Spleen (tissue), 11 donors: ENCODE measurements around the gene CEBPG. TPM values are rescaled to one million over a fixed set of nuclear protein-coding genes. Genes with fewer than 3 reads are reported as not detected.

Experiments used
- DNase-seq: peaks from one replicate; pipeline ENCODE4 v3.0.0-alpha.2; 2020
- H3K27ac ChIP-seq, 8 donors: fragments of 200-600 bp; sonication (generic) in 7 of 8; 1 replicate in 4 of 8; 2 replicates in 4 of 8; pipeline versions ENCODE4 v1.5.0 to v1.8.0; 2016 to 2021; ENCODE audit warnings: inconsistent platforms in 4 of 8, mild to moderate bottlenecking in 4 of 8, moderate library complexity in 1 of 8
- H3K27me3 ChIP-seq, 7 donors: fragments of 200-600 bp; sonication (generic) in 6 of 7; replicated peaks in 1 of 7; 1 replicate in 4 of 7; 2 replicates in 3 of 7; pipeline versions ENCODE4 v1.5.0 to v1.8.0; 2016 to 2021; ENCODE audit warnings: inconsistent platforms in 3 of 7, mild to moderate bottlenecking in 1 of 7
- H3K36me3 ChIP-seq, 6 donors: fragments of 200-600 bp; sonication (generic) in 5 of 6; 1 replicate in 4 of 6; 2 replicates in 2 of 6; pipeline versions ENCODE4 v1.5.0 to v1.8.0; 2016 to 2021; ENCODE audit warnings: inconsistent platforms in 2 of 6
- H3K4me1 ChIP-seq, 6 donors: fragments of 200-600 bp; sonication (generic) in 5 of 6; 1 replicate in 3 of 6; 2 replicates in 3 of 6; pipeline versions ENCODE4 v1.5.0 to v1.8.0; 2016 to 2021; ENCODE audit warnings: inconsistent platforms in 3 of 6
- H3K4me3 ChIP-seq, 8 donors: fragments of 200-600 bp; sonication (generic) in 7 of 8; 1 replicate in 4 of 8; 2 replicates in 4 of 8; pipeline versions ENCODE4 v1.5.0 to v1.8.0; 2016 to 2021; ENCODE audit warnings: inconsistent platforms in 4 of 8, mild to moderate bottlenecking in 4 of 8, moderate library complexity in 2 of 8
- H3K9me3 ChIP-seq, 8 donors: fragments of 200-600 bp; sonication (generic) in 7 of 8; 1 replicate in 4 of 8; 2 replicates in 4 of 8; pipeline versions ENCODE4 v1.5.0 to v1.8.0; 2016 to 2021; ENCODE audit warnings: inconsistent platforms in 4 of 8
- POLR2A ChIP-seq, 3 donors: fragments of 450-650 bp; IDR thresholded peaks; one replicate each; pipeline ENCODE4 v1.5.1; 2017; ENCODE audit warnings: antibody characterized with exemption in 3 of 3, mild to moderate bottlenecking in 1 of 3
- POLR2AphosphoS5 ChIP-seq, 3 donors: sonication (generic); formaldehyde crosslinking; IDR thresholded peaks; one replicate each; pipeline ENCODE4 v1.5.1; 2017; ENCODE audit warnings: antibody characterized with exemption in 3 of 3
- WGBS, 5 donors: extraction: QIAGEN DNeasy Blood & Tissue Kit in 3 of 5; methylation state at CpG; one replicate each; pipeline versions ENCODE4 v1.1.5 to v1.1.7; 2013 to 2018; 5-methylcytosine and 5-hydroxymethylcytosine counted together
- intact Hi-C: fragments of 100-400 bp; cut with DNase I; formaldehyde crosslinking; loops from one replicate; pipeline ENCODE4 v1.15.0; 2023; ENCODE audit warnings: low total_unique reads
- polyA plus RNA-seq, 3 donors: library from polyadenylated mRNA; stranded (reverse); fragments of 200-250 nt; gene quantifications; one replicate each; pipeline ENCODE4 v1.2.1, GENCODE V29; 2013
- total RNA-seq, 7 donors: library from RNA; depleted of rRNA in 3 of 7; stranded (reverse); fragments of >200 nt in 3 of 7; fragmentation: NEBNext Ultra II Directional in 4 of 7; extraction: Animal tissue kit (Norgen Biotek cat#: 25700) in 4 of 7; gene quantifications; one replicate each; pipeline versions ENCODE4 v1.1.0 to v1.2.1, GENCODE V29; 2016 to 2021
- TF ChIP-seq, protein P1 (sequence below), 11 experiments: fragments of 200-600 bp in 7 of 11; fragments of 450-650 bp in 4 of 11; sonication (generic) in 4 of 11; IDR thresholded peaks in 8 of 11; conservative IDR thresholded peaks in 3 of 11; 1 replicate in 7 of 11; 2 replicates in 4 of 11; pipeline versions ENCODE4 v1.4.0 to v1.8.0; 2016 to 2021; ENCODE audit warnings: antibody characterized with exemption in 11 of 11, inconsistent platforms in 4 of 11, mild to moderate bottlenecking in 1 of 11
- donor health status: healthy with polysubstance abuse.
- donor health status: DM: no; HTN: no; CAD: no; lungs with moderate emphysema.
- donor health status: DM: no; HTN: no; CAD: no.
- donor health status: Bipolar disorder and iron deficiency.
- donor health status: healthy.
- donor health status: DM: no; HTN: no; CAD: no.
- donor health status: DM: yes; HTN: yes; CAD: no.

Gene CEBPG
- total and polyA plus RNA-seq, 10 donors, result 9.3 to 21.1 (median 16.0) TPM

DNA sequence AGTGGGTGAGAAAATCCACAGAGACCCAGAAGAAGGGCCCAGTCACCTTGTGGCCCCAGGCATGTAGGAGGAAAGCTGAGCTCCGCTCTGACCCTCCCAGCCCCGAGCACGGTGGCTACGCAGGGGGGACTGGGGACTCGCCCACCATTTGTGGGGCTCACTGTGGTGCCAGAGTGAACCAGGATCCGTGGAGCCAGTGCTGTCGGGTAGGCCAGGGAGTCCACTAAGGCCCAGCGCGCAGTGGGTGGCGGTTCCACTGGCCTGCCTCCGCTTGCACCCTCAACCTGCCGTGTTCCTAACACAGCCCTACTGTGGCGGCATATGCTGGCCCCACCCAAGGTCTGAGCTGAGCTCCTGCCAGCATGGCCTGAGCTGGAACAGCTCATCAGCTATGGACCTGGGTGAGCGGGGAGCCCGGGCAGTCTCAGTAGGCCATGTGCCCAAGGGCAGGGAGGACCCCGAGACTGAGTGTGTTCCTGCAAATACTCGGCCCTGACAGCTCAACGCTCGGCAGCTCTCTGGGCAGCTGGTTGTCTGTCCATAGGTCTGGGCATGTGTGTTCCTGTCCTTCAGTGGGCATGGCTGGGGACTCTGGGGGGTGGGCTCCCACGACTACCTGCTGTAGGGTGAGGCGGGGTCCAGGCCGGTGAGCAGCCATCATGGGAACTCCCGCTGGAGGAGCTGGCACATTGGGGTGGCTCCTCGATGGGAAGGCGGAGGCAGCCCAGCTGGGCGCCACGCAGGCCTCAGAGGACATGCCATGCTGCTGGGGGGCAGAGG is 36.6 kb downstream of the CEBPG start:
- Histone ChIP-seq H3K27me3 (no peaks in the 10 kb centered on the region), H3K4me3 (no peak overlapping the region), H3K4me1 (peaks cover 0 to 6% (median 0%) of the 10 kb centered on the region in 6 donors), H3K9me3 (no peaks in the 10 kb centered on the region), H3K36me3 (peaks cover 0 to 53% (median 16%) of the 10 kb centered on the region in 6 donors), H3K27ac (no peak overlapping the region)
- intact Hi-C loops, result no loop called here
- no peak for DNase-seq
- no peak for TF ChIP-seq POLR2AphosphoS5 (IDR thresholded peaks at IDR 0.05)
- TF ChIP-seq POLR2A (IDR thresholded peaks at IDR 0.05), result no peak
- TF ChIP-seq, protein P1, sequence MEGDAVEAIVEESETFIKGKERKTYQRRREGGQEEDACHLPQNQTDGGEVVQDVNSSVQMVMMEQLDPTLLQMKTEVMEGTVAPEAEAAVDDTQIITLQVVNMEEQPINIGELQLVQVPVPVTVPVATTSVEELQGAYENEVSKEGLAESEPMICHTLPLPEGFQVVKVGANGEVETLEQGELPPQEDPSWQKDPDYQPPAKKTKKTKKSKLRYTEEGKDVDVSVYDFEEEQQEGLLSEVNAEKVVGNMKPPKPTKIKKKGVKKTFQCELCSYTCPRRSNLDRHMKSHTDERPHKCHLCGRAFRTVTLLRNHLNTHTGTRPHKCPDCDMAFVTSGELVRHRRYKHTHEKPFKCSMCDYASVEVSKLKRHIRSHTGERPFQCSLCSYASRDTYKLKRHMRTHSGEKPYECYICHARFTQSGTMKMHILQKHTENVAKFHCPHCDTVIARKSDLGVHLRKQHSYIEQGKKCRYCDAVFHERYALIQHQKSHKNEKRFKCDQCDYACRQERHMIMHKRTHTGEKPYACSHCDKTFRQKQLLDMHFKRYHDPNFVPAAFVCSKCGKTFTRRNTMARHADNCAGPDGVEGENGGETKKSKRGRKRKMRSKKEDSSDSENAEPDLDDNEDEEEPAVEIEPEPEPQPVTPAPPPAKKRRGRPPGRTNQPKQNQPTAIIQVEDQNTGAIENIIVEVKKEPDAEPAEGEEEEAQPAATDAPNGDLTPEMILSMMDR (IDR thresholded peaks at IDR 0.05 in 8 of 11, conservative IDR thresholded peaks at IDR 0.05 in 3 of 11), result no peak
- WGBS, 5 donors, result 91 to 100% (median 94%) methylated on average over 3 to 27 of the region's 27 CpGs

DNA sequence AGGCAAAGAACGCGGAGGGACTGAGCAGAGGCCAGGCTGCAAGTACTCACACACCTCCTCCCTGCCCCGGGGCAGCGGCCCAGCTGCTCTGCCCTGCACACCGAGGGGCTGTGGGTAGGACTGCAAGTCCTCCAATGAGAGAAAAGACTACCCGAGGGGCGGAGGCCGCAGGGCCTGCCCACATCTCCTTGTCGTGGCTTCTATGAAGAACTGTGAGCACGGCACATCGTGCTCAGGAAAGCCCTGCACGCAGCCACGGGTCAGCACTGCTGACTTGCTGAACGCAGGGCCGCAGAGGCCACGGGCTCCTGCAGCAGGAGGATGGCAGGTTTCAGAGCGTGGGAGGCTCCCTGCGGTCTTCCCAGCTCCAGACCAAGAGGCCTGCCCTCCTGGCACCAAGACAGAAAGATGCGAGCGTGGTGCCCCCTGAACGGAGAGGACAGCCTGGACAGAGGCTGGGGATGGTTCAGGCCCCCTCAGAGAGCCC is 37.4 kb downstream of the CEBPG start:
- Histone ChIP-seq H3K9me3 (no peaks in the 10 kb centered on the region), H3K36me3 (peaks cover 0 to 44% (median 13%) of the 10 kb centered on the region in 6 donors), H3K4me3 (no peak overlapping the region), H3K27me3 (no peaks in the 10 kb centered on the region), H3K27ac (no peak overlapping the region), H3K4me1 (peaks cover 0 to 6% (median 0%) of the 10 kb centered on the region in 6 donors)
- TF ChIP-seq POLR2AphosphoS5 (IDR thresholded peaks at IDR 0.05), result no peak
- TF ChIP-seq, protein P1 (IDR thresholded peaks at IDR 0.05 in 8 of 11, conservative IDR thresholded peaks at IDR 0.05 in 3 of 11), result no peak
- no peak for TF ChIP-seq POLR2A (IDR thresholded peaks at IDR 0.05)
- intact Hi-C loops, result no loop called here
- DNase-seq, result no peak
- WGBS, 5 donors, result 85 to 92% (median 89%) methylated on average over 15 to 21 of the region's 21 CpGs

DNA sequence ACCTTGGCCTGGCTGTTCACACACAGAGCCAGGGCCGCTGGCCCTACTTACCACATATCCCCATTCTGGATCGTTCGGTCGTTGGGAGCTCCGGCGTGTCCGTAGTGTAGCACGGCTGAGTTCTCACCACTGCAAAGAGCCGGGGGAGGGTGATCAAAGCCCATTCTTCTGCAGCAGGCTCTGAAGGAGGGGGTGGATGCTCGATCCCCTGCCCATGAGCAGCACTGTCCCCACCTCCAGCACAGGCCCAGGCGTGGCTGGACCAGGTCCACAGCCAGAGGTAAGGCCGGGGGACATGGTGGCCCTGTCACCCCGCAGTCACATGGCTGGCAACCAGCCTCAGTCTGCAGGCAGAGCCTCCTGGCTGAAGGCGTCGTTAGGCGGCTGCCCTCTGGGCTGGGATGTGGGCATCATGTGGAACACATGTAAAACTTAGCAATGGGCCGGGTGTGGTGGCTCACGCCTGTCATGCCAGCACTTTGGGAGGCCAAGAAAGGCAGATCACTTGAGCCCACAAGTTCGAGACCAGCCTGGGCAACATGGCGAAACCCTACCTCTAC is 38.2 kb downstream of the CEBPG start:
- H3K36me3 ChIP-seq, result peaks cover 0 to 40% (median 13%) of the 10 kb centered on the region in 6 donors
- no peak for DNase-seq
- H3K4me3 ChIP-seq, result no peak overlapping the region
- TF ChIP-seq, protein P1 (IDR thresholded peaks at IDR 0.05 in 8 of 11, conservative IDR thresholded peaks at IDR 0.05 in 3 of 11), result no peak
- TF ChIP-seq POLR2A (IDR thresholded peaks at IDR 0.05) (no peak), POLR2AphosphoS5 (IDR thresholded peaks at IDR 0.05) (no peak)
- 92 to 95% (median 93%) methylated on average over 15 to 20 of the region's 20 CpGs for WGBS, 5 donors
- H3K27me3 ChIP-seq, result no peaks in the 10 kb centered on the region
- intact Hi-C loops, result no loop called here
- no peaks in the 10 kb centered on the region for H3K9me3 ChIP-seq
- H3K27ac ChIP-seq, result no peak overlapping the region
- H3K4me1 ChIP-seq, result peaks cover 0 to 13% (median 6%) of the 10 kb centered on the region in 6 donors
